Left ventricle myocardium superior (tissue), 1 donor: ENCODE measurements around the gene COPS4. TPM values are rescaled to one million over a fixed set of nuclear protein-coding genes. Genes with fewer than 3 reads are reported as not detected.
"Not testable (repeated sequence)": the region's sequence is repeated elsewhere in the genome, so short reads cannot be mapped to it uniquely, and the experiment has no call there.

Source experiments
- ATAC-seq: fragments of 200-7000 bp; cut with Tn5 transposase; one replicate; pipeline ENCODE4 v1.9.1; 2020; ENCODE audit warnings: mild to moderate bottlenecking, moderate library complexity
- DNase-seq: peaks from one replicate; pipeline ENCODE4 v3.0.0-alpha.2; 2020
- intact Hi-C: fragments of 100-400 bp; cut with micrococcal nuclease; formaldehyde crosslinking; loops from one replicate; pipeline ENCODE4 v1.11.0; 2022
- total RNA-seq: library from RNA; stranded (reverse); fragmentation: NEBNext Ultra II Directional; extraction: Animal tissue kit (Norgen Biotek cat#: 25700); gene quantifications from one replicate; pipeline ENCODE4 v1.2.1, GENCODE V29; 2021
- donor health status: DM: no; HTN: yes; CAD: no; lungs with severe emphysema.

Gene COPS4
- total RNA-seq, 1 donor from 2014 or later, result 49.2 TPM

GRCh38 chr4:83019794-83020494 is 15.0 kb upstream of the COPS4 start:
- ATAC-seq (no peak), DNase-seq (no peak)
- intact Hi-C loops, result no loop called here

DNA sequence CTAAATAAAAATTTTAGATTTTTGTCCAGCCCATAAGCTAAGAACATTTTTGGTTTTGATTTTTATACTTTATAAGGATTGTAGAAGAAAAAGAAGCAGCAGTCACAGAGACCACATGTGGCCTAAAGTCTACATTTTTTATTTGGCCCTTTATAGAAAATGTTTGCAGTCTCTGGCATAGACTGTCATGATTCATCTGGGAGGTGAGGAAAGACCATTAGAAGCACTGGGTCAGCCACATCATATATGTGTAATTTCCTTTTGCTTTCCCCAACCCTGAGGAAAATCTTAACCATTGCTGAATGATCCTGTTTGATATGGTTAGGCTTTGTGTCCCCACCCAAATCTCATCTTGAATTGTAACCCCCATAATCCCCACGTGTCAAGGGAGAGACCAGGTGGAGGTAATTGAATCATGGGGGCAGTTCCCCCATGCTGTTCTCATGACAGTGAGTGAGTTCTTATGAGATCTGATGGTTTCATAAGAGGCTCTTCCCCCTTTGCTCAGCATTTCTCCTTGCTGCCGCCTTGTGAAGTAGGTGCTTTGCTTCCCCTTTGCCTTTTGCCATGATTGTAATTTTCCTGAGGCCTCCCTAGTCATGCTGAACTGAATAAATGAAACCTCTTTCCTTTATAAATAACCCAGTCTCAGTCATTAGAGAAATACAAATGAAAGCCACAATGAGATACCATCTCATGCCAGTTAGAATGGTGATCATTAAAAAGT is 12.1 kb upstream of the COPS4 start:
- DNase-seq, result no peak
- no peak for ATAC-seq
- intact Hi-C loops, result no loop called here

- ATAC-seq, DNase-seq, intact Hi-C loops: not testable (repeated sequence)
Measured at GRCh38 chr4:83023599-83023998, 11.4 kb upstream of the COPS4 start.

- intact Hi-C loops, result no loop called here
Measured at GRCh38 chr4:83024233-83024632, 10.8 kb upstream of the COPS4 start.

DNA sequence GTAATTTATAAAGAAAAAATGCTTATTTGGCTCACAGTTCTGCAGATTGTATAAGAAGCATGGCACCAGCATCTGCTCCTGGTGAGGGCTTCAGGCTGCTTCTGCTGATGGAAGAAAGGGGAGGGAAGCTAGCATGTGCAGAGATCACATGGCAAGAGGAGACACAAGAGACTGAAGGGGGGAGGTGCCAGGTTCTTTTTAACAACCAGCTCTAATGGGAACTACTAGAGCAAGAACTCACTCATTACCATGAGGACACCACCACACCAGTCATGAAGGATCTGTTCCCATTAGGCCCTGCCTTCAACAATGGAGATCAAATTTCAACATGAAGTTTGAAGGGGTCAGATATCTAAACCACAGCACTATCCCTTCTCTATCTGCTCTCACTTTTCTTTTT is 9.4 kb upstream of the COPS4 start:
- no peak for DNase-seq
- intact Hi-C loops, result no loop called here
- no peak for ATAC-seq

More at GRCh38 chr4:83024233-83024632, 10.8 kb upstream of the COPS4 start:
- ATAC-seq, result no peak
- no peak for DNase-seq

GRCh38 chr4:83028976-83029375 is 6.0 kb upstream of the COPS4 start:
- no peak for ATAC-seq
- intact Hi-C loops, result no loop called here

GRCh38 chr4:83029688-83030087 is 5.3 kb upstream of the COPS4 start:
- DNase-seq (no peak), ATAC-seq (no peak)
- intact Hi-C loops, result no loop called here

More at GRCh38 chr4:83028976-83029375, 6.0 kb upstream of the COPS4 start:
- no peak for DNase-seq

GRCh38 chr4:83036991-83037665 is 2.1 kb downstream of the COPS4 start:
- ATAC-seq (no peak), DNase-seq (no peak)

GRCh38 chr4:83040269-83040668 is 5.3 kb downstream of the COPS4 start:
- DNase-seq (no peak), ATAC-seq (no peak)
- intact Hi-C loops, result no loop called here

More at GRCh38 chr4:83036991-83037665, 2.1 kb downstream of the COPS4 start:
- intact Hi-C loops, result no loop called here

- DNase-seq, intact Hi-C loops, ATAC-seq: not testable (repeated sequence)
Measured at GRCh38 chr4:83043157-83043556, 8.2 kb downstream of the COPS4 start.

DNA sequence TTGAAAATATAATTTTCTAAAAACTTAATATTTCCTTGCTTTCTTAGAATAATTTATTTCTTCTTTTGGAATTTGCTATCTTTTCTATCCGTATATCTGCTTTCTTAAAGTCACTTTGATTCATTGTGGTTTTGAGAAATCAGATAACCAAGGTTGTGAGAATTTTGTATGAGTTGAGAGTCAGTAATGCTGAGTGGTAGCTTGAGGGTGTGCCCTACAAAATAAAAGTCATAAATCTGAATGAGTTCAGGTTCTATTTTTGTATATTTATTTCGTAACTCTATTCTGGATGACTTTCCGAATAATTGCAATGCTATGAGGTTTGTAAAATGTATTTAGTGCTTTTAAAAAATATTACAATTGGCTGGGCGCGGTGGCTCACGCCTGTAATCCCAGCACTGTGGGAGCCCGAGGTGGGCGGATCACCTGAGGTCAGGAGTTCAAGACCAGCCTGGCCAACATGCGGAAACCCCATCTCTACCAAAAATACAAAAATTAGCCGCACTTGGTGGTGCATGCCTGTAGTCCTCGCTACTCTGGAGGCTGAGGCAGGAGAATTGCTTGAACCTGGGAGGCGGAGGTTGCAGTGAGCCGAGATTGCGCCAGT is 8.9 kb downstream of the COPS4 start:
- DNase-seq, result no peak
- ATAC-seq, result no peak
- intact Hi-C loops, result no loop called here

GRCh38 chr4:83046693-83047473 is 11.9 kb downstream of the COPS4 start:
- no peak for DNase-seq
- ATAC-seq, result no peak
- intact Hi-C loops, result no loop called here

- intact Hi-C loops, ATAC-seq, DNase-seq: not testable (repeated sequence)
Measured at GRCh38 chr4:83048781-83049180, 13.8 kb downstream of the COPS4 start.

- no peak for DNase-seq
- ATAC-seq, result no peak
- intact Hi-C loops, result no loop called here
Measured at GRCh38 chr4:83054928-83055327, 19.9 kb downstream of the COPS4 start.

- intact Hi-C loops, result no loop called here
- ATAC-seq (no peak), DNase-seq (no peak)
Measured at GRCh38 chr4:83062739-83063138, 27.8 kb downstream of the COPS4 start.

DNA sequence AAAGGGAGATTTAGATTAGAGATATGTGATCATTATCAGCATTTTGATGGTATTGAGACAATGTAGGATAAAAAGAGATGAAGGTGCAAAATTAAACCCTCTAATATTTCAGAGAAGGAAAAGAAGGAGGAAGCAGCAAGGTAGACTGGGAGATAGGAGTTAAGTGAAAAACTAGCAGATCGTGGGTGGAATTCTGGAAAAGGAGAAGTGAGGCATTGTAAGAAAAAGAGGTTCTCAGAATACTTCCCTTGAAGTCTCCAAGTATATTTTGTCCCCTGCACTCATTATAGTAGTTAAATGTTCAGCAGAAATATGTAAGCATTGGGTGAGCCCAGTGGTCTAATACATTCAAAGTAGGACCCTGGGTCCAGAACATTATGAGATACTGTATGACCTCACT is 30.3 kb downstream of the COPS4 start:
- ATAC-seq (no peak), DNase-seq (no peak)
- intact Hi-C loops, result no loop called here

GRCh38 chr4:83067058-83067639 is 32.2 kb downstream of the COPS4 start:
- ATAC-seq, result no peak
- intact Hi-C loops, result no loop called here
- no peak for DNase-seq

DNA sequence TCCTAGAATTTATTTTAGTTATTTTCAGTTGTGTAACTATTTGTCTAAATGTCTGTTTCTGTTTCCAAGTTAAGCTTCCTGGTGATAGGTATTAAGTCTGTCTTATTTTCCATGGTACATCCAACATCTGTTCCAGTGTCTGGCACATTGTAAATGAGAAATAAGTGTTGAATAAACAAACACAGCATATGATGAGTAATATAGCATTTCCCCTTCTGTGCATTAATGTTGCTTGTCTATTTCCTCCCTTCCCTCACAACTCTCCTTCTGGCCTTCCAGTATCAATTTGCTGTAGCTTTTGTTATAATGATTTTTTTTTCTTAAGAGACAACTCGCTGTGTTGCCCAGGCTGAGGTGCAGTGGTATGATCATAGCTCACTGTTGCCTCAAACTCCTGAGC is 36.1 kb downstream of the COPS4 start:
- no peak for DNase-seq
- ATAC-seq, result no peak
- intact Hi-C loops, result loop anchor here (10.0 kb wide), 1 partner anchor 194 kb away; no protein-coding TSS in a partner anchor
